ENCODE data around the gene LRRC31. TPM values are rescaled to one million over a fixed set of nuclear protein-coding genes. Genes with fewer than 3 reads are reported as not detected.

The LRRC31 gene
- total RNA-seq, 1 experiment from 2014 or later, result not detected

DNA sequence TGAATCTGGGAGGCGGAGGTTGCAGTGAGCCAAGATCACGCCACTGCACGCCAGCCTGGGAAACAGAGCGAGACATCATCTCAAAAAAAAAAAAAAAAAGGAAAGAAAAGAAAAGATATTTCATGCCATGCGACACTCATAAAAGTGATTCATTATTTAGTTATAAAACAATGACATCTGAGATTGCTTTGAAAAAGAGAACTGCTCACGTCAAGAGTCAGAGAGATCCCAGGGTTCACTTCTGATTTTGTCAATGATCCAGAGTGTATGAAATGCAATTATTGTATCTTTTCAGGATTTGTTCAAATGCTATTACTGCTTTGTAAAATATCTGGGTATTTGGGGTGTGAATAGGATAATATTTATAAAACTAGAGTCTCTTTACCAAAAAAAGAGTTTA, 35.7 kb upstream of the LRRC31 start:
- TF ChIP-seq, protein P1, sequence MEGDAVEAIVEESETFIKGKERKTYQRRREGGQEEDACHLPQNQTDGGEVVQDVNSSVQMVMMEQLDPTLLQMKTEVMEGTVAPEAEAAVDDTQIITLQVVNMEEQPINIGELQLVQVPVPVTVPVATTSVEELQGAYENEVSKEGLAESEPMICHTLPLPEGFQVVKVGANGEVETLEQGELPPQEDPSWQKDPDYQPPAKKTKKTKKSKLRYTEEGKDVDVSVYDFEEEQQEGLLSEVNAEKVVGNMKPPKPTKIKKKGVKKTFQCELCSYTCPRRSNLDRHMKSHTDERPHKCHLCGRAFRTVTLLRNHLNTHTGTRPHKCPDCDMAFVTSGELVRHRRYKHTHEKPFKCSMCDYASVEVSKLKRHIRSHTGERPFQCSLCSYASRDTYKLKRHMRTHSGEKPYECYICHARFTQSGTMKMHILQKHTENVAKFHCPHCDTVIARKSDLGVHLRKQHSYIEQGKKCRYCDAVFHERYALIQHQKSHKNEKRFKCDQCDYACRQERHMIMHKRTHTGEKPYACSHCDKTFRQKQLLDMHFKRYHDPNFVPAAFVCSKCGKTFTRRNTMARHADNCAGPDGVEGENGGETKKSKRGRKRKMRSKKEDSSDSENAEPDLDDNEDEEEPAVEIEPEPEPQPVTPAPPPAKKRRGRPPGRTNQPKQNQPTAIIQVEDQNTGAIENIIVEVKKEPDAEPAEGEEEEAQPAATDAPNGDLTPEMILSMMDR (conservative IDR thresholded peaks at IDR 0.05; ENCODE audit: low read depth, low read length), result no peak
- TF ChIP-seq EZH2 (IDR thresholded peaks at IDR 0.05; ENCODE audit: borderline replicate concordance, low read depth, low read length, poor library complexity, severe bottlenecking), result no peak
- Histone ChIP-seq H3K4me1 (ENCODE audit: insufficient read depth, low read length, poor library complexity, severe bottlenecking) (no peaks in the 10 kb centered on the region), H3K4me3 (ENCODE audit: low read depth, low read length, poor library complexity, severe bottlenecking) (no peak overlapping the region), H3K36me3 (ENCODE audit: insufficient read depth, low read length, poor library complexity, severe bottlenecking) (no peaks in the 10 kb centered on the region), H3K9me3 (ENCODE audit: low read depth, low read length, poor library complexity, severe bottlenecking) (peaks cover 12% of the 10 kb centered on the region), H3K27me3 (replicated peaks; ENCODE audit: insufficient read depth, low read depth, low read length, poor library complexity) (no peaks in the 10 kb centered on the region), H3K27ac (ENCODE audit: low read depth, low read length, poor library complexity, severe bottlenecking) (no peak overlapping the region)
- ChIA-PET CTCF (no interaction called here), POLR2A (ENCODE audit: low non-redundant PET) (no interaction called here)
- intact Hi-C loops (cut with micrococcal nuclease; ENCODE audit: unreplicated experiment), result no loop called here
- DNase-seq (ENCODE audit: low spot score), result no peak
- no TSS peak for BruUV-seq (replicated peaks)

DNA sequence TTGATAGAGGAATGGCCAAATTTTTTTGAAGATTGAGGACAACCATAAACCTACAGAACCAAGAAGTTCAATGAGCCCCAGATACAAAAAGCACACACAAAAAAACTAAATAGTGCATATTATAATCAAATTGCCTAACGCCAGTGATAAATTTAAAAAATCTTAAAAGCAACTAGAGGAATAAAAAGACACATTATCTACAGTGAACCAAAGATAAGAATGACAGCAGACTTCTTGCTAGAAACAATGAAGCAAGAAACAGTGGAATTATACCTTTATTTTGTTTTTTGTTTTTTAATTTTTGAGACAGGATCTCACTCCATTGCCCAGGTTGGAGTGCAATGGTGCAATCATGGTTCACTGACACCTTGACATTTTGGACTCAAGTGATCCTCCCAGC, 31.7 kb upstream of the LRRC31 start:
- peaks cover 12% of the 10 kb centered on the region for H3K9me3 ChIP-seq (ENCODE audit: low read depth, low read length, poor library complexity, severe bottlenecking)
- DNase-seq (ENCODE audit: low spot score), result no peak
- H3K27me3 ChIP-seq (replicated peaks; ENCODE audit: insufficient read depth, low read depth, low read length, poor library complexity), result no peaks in the 10 kb centered on the region
- H3K4me3 ChIP-seq (ENCODE audit: low read depth, low read length, poor library complexity, severe bottlenecking), result no peak overlapping the region
- TF ChIP-seq, protein P1 (conservative IDR thresholded peaks at IDR 0.05; ENCODE audit: low read depth, low read length), result no peak
- no peak for TF ChIP-seq EZH2 (IDR thresholded peaks at IDR 0.05; ENCODE audit: borderline replicate concordance, low read depth, low read length, poor library complexity, severe bottlenecking)
- CTCF ChIA-PET, result no interaction called here
- intact Hi-C loops (cut with micrococcal nuclease; ENCODE audit: unreplicated experiment), result no loop called here
- no peaks in the 10 kb centered on the region for H3K36me3 ChIP-seq (ENCODE audit: insufficient read depth, low read length, poor library complexity, severe bottlenecking)
- POLR2A ChIA-PET (ENCODE audit: low non-redundant PET), result no interaction called here
- no TSS peak for BruUV-seq (replicated peaks)
- H3K4me1 ChIP-seq (ENCODE audit: insufficient read depth, low read length, poor library complexity, severe bottlenecking), result no peaks in the 10 kb centered on the region
- no peak overlapping the region for H3K27ac ChIP-seq (ENCODE audit: low read depth, low read length, poor library complexity, severe bottlenecking)

DNA sequence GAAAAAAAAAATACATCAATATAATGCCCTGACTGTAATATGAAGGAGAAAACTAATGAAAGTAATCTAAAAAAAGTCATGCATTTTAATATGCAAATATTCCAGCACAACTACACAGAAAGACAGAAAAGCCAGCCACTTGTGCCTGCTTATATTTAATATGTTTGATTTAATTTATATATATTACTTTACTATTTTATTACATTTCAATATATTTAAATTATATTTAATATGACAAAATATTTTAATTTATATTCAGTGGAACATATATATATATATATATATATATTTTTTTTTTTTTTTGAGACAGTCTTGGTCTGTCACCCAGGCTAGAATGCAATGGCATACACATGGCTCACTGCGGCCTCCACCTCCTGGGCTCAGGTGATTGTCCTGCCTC, 27.5 kb upstream of the LRRC31 start:
- H3K4me3 ChIP-seq (ENCODE audit: low read depth, low read length, poor library complexity, severe bottlenecking), result no peak overlapping the region
- no peak overlapping the region for H3K27ac ChIP-seq (ENCODE audit: low read depth, low read length, poor library complexity, severe bottlenecking)
- DNase-seq (ENCODE audit: low spot score), result no peak
- no peaks in the 10 kb centered on the region for H3K27me3 ChIP-seq (replicated peaks; ENCODE audit: insufficient read depth, low read depth, low read length, poor library complexity)
- TF ChIP-seq EZH2 (IDR thresholded peaks at IDR 0.05; ENCODE audit: borderline replicate concordance, low read depth, low read length, poor library complexity, severe bottlenecking), result no peak
- TF ChIP-seq, protein P1 (conservative IDR thresholded peaks at IDR 0.05; ENCODE audit: low read depth, low read length), result no peak
- CTCF ChIA-PET, result no interaction called here
- POLR2A ChIA-PET (ENCODE audit: low non-redundant PET), result no interaction called here
- no TSS peak for BruUV-seq (replicated peaks)
- no peaks in the 10 kb centered on the region for H3K36me3 ChIP-seq (ENCODE audit: insufficient read depth, low read length, poor library complexity, severe bottlenecking)
- intact Hi-C loops (cut with micrococcal nuclease; ENCODE audit: unreplicated experiment), result no loop called here
- H3K9me3 ChIP-seq (ENCODE audit: low read depth, low read length, poor library complexity, severe bottlenecking), result peaks cover 12% of the 10 kb centered on the region
- no peaks in the 10 kb centered on the region for H3K4me1 ChIP-seq (ENCODE audit: insufficient read depth, low read length, poor library complexity, severe bottlenecking)

Data from A673 (cell line).